ENCODE results near the gene FBXO34. TPM values are rescaled to one million over a fixed set of nuclear protein-coding genes. Genes with fewer than 3 reads are reported as not detected.

The FBXO34 gene
- total RNA-seq, 1 donor: 24.6 TPM

DNA sequence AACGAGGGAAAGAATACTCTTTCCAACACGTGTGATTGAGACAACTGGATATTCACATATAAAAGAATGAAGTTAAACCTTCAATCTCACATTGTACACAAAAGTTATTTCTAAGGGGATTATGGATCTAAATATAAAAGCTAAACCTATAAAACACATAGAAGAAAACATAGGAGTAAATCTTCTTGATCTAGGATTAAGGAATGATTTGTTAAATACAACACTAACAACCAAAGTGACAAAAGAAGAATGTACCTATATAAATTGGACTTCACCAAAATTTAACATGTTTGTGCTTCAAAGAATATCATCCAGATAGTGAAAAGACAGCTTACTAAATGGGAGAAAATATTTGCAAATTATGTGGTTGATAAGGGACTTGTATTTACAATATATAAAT, 43.0 kb upstream of the FBXO34 start:
- Histone ChIP-seq H3K36me3 (ENCODE audit: insufficient read depth, low read length) (no peaks in the 10 kb centered on the region), H3K27ac (ENCODE audit: low read depth, low read length) (no peak overlapping the region), H3K79me2 (ENCODE audit: insufficient read depth, low read length) (no peaks in the 10 kb centered on the region), H4K20me1 (ENCODE audit: insufficient read depth, low read length) (no peaks in the 10 kb centered on the region), H3K4me3 (ENCODE audit: insufficient read depth, low read length) (no peak overlapping the region), H3K9me3 (ENCODE audit: low read depth, low read length) (no peaks in the 10 kb centered on the region), H2AFZ (ENCODE audit: low read length) (no peak overlapping the region), H3K4me2 (ENCODE audit: insufficient read depth, low read length) (no peak overlapping the region), H3K27me3 (ENCODE audit: insufficient read depth, low read length) (peaks cover 19% of the 10 kb centered on the region), H3K4me1 (ENCODE audit: insufficient read depth, low read length) (no peaks in the 10 kb centered on the region)
- DNase-seq (ENCODE audit: insufficient read length, low spot score, missing footprints): no peak
- TF ChIP-seq, protein P1, sequence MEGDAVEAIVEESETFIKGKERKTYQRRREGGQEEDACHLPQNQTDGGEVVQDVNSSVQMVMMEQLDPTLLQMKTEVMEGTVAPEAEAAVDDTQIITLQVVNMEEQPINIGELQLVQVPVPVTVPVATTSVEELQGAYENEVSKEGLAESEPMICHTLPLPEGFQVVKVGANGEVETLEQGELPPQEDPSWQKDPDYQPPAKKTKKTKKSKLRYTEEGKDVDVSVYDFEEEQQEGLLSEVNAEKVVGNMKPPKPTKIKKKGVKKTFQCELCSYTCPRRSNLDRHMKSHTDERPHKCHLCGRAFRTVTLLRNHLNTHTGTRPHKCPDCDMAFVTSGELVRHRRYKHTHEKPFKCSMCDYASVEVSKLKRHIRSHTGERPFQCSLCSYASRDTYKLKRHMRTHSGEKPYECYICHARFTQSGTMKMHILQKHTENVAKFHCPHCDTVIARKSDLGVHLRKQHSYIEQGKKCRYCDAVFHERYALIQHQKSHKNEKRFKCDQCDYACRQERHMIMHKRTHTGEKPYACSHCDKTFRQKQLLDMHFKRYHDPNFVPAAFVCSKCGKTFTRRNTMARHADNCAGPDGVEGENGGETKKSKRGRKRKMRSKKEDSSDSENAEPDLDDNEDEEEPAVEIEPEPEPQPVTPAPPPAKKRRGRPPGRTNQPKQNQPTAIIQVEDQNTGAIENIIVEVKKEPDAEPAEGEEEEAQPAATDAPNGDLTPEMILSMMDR (IDR thresholded peaks at IDR 0.05; ENCODE audit: extremely low read depth, low read depth, low read length): no peak

DNA sequence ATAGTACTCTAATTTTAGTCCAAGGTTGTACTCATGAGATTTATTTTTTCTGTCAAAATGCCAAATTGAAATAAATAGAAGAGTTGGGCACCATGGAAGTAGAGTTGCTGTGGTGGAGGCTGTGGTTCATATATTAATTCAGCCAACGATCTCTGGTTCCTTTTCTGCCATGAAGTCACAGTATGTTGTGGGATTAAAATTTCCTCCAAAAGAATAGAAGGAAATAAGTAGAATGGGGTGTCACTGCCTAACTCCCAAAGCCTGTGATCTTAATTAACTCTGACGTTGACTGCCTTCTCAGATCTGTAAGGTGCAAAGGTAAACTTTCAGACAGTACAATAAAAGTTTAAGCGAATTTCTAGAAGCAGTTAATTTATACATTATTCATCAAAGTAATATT, 37.6 kb upstream of the FBXO34 start:
- Histone ChIP-seq H3K27ac (ENCODE audit: low read depth, low read length) (no peak overlapping the region), H3K27me3 (ENCODE audit: insufficient read depth, low read length) (peaks cover 37% of the 10 kb centered on the region), H3K4me2 (ENCODE audit: insufficient read depth, low read length) (no peak overlapping the region), H3K36me3 (ENCODE audit: insufficient read depth, low read length) (no peaks in the 10 kb centered on the region), H3K9me3 (ENCODE audit: low read depth, low read length) (no peaks in the 10 kb centered on the region), H4K20me1 (ENCODE audit: insufficient read depth, low read length) (no peaks in the 10 kb centered on the region), H3K4me3 (ENCODE audit: insufficient read depth, low read length) (no peak overlapping the region), H3K4me1 (ENCODE audit: insufficient read depth, low read length) (no peaks in the 10 kb centered on the region), H3K79me2 (ENCODE audit: insufficient read depth, low read length) (no peaks in the 10 kb centered on the region), H2AFZ (ENCODE audit: low read length) (no peak overlapping the region)
- no peak for DNase-seq (ENCODE audit: insufficient read length, low spot score, missing footprints)
- TF ChIP-seq, protein P1 (IDR thresholded peaks at IDR 0.05; ENCODE audit: extremely low read depth, low read depth, low read length): no peak

DNA sequence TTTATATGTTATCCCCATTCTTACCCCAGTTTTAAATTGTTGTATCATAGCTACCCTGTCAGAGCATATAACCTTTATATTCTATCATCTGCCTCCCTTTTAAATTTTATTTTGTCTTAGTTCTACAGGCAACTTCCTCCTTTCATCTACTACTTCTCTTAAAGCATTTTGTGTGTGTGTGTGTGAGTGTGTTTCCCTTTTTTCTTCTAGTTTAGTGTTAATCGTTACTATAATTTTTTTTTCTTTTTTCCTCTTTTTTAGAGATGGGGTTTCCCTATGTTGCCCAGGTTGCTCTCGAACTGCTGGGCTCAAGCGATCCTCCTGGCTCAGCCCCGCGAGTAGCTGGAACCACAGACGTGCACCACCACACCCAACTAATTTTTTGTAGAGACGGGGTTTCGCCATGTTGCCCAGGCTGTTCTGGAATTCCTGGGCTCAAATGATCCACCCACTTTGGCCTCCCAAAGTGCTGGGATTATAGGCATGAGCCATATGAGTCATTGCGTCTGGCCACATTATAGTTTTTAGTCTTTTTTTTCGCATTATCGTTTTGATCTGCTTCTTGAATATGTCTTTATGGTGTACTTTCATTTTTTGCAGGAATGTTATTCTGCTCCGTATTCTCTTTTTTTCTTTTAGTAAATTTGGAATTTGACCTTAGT, 33.1 kb upstream of the FBXO34 start:
- Histone ChIP-seq H2AFZ (ENCODE audit: low read length) (no peak overlapping the region), H3K4me2 (ENCODE audit: insufficient read depth, low read length) (no peak overlapping the region), H3K9me3 (ENCODE audit: low read depth, low read length) (no peaks in the 10 kb centered on the region), H4K20me1 (ENCODE audit: insufficient read depth, low read length) (no peaks in the 10 kb centered on the region), H3K4me3 (ENCODE audit: insufficient read depth, low read length) (no peak overlapping the region), H3K27ac (ENCODE audit: low read depth, low read length) (no peak overlapping the region), H3K4me1 (ENCODE audit: insufficient read depth, low read length) (no peaks in the 10 kb centered on the region), H3K27me3 (ENCODE audit: insufficient read depth, low read length) (peaks cover 42% of the 10 kb centered on the region), H3K36me3 (ENCODE audit: insufficient read depth, low read length) (no peaks in the 10 kb centered on the region), H3K79me2 (ENCODE audit: insufficient read depth, low read length) (no peaks in the 10 kb centered on the region)
- TF ChIP-seq, protein P1 (IDR thresholded peaks at IDR 0.05; ENCODE audit: extremely low read depth, low read depth, low read length): no peak
- DNase-seq (ENCODE audit: insufficient read length, low spot score, missing footprints): no peak

DNA sequence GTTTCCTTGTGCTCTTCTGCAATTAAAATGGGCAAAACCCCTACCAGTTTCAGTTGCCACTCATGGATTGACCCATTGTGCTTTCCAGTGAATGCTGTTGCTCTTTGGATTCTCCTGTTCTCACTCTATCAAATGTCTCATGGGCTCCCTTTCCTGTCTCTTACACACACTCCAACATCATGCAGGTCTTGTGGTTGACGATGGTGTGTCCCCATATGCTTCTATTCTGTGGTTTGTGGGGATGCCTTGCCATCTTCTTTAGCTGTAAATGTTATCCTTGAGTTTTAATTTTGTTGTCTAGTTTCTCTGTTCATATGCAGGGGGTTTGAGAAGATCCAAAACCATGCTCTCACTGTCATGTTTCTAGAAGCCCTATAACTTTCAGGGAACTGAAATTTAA, 31.9 kb upstream of the FBXO34 start:
- TF ChIP-seq, protein P1 (IDR thresholded peaks at IDR 0.05; ENCODE audit: extremely low read depth, low read depth, low read length): no peak
- H3K27me3 ChIP-seq (ENCODE audit: insufficient read depth, low read length): peaks cover 38% of the 10 kb centered on the region
- no peak overlapping the region for H3K4me3 ChIP-seq (ENCODE audit: insufficient read depth, low read length)
- H4K20me1 ChIP-seq (ENCODE audit: insufficient read depth, low read length): no peaks in the 10 kb centered on the region
- H3K9me3 ChIP-seq (ENCODE audit: low read depth, low read length): no peaks in the 10 kb centered on the region
- no peak for DNase-seq (ENCODE audit: insufficient read length, low spot score, missing footprints)
- no peak overlapping the region for H3K27ac ChIP-seq (ENCODE audit: low read depth, low read length)
- no peaks in the 10 kb centered on the region for H3K36me3 ChIP-seq (ENCODE audit: insufficient read depth, low read length)
- H3K4me2 ChIP-seq (ENCODE audit: insufficient read depth, low read length): no peak overlapping the region
- no peaks in the 10 kb centered on the region for H3K4me1 ChIP-seq (ENCODE audit: insufficient read depth, low read length)
- H2AFZ ChIP-seq (ENCODE audit: low read length): no peak overlapping the region
- H3K79me2 ChIP-seq (ENCODE audit: insufficient read depth, low read length): no peaks in the 10 kb centered on the region
